HepG2 (cell line): ENCODE data around the gene DAZAP1. TPM values are rescaled to one million over a fixed set of nuclear protein-coding genes. Genes with fewer than 3 reads are reported as not detected.

ENCODE experiments used
- ATAC-seq: fragments of 200-7000 bp; cut with Tn5 transposase; 3 replicates; pipeline ENCODE4 v1.9.1; 2020; ENCODE audit warnings: mild to moderate bottlenecking, moderate library complexity
- BruUV-seq: library from RNA; stranded (reverse); fragments of 400-500 nt; replicated peaks from 2 replicates; lab custom pipeline; 2021; lab: Mats Ljungman, UMichigan
- CTCF ChIA-PET: fragments of 300-600 bp; formaldehyde crosslinking; extraction: SDS; loops from one replicate; lab custom pipeline; 2021; ENCODE audit warnings: low total read pairs, inconsistent platforms, low intra/inter-chr PET ratio; lab: Yijun Ruan, JAX
- POLR2A ChIA-PET: fragments of 350-600 bp; sonication (Branson Sonifier 250); formaldehyde crosslinking; loops from one replicate; lab custom pipeline; 2020; ENCODE audit warnings: antibody characterized with exemption, inconsistent platforms; lab: Yijun Ruan, JAX
- DNase-seq: peaks from one replicate; pipeline ENCODE4 v3.0.0-alpha.2; 2015; ENCODE audit warnings: low spot score
- FAIRE-seq: peaks from 3 replicates; lab custom pipeline; 2011; peaks lifted over from hg19 to GRCh38; lab: Jason Lieb, UNC
- H2AFZ ChIP-seq: one replicate; pipeline ENCODE4 v1.6.1; 2011; ENCODE audit warnings: low read length, inconsistent platforms
- H3K27ac ChIP-seq: fragments of 300-600 bp; 3 replicates; pipeline ENCODE4 v1.8.0; 2011; ENCODE audit warnings: mixed run types, mild to moderate bottlenecking, mixed read lengths, low read length, inconsistent platforms; ENCODE audit not compliant: insufficient read depth; ENCODE audit errors: extremely low read length
- H3K27me3 ChIP-seq, 2 experiments: fragments of 200-600 bp in 1 of 2; 2 replicates in 1 of 2; 3 replicates in 1 of 2; pipeline versions ENCODE4 v1.6.0 to v1.8.0; 2011; ENCODE audit warnings: low read length in 2 of 2, mild to moderate bottlenecking in 2 of 2, moderate library complexity in 2 of 2, inconsistent platforms in 1 of 2; ENCODE audit not compliant: insufficient read depth in 2 of 2, control insufficient read depth in 1 of 2
- H3K36me3 ChIP-seq, 2 experiments: fragments of 200-600 bp in 1 of 2; replicated peaks in 1 of 2; 2 replicates in 1 of 2; 3 replicates in 1 of 2; pipeline versions ENCODE4 v1.5.1 to v1.8.0; 2011; ENCODE audit warnings: low read length in 2 of 2, inconsistent platforms in 1 of 2; ENCODE audit not compliant: insufficient read depth in 2 of 2, control insufficient read depth in 1 of 2
- H3K4me1 ChIP-seq: 2 replicates; pipeline ENCODE4 v1.5.1; 2012; ENCODE audit warnings: low read length, inconsistent platforms; ENCODE audit not compliant: insufficient read depth
- H3K4me2 ChIP-seq: 2 replicates; pipeline ENCODE4 v1.6.0; 2011; ENCODE audit warnings: low read depth, low read length, inconsistent platforms
- H3K4me3 ChIP-seq, 3 experiments: fragments of 200-600 bp in 1 of 3; sonication (generic), shearing (Covaris generic) in 1 of 3; replicated peaks in 1 of 3; 2 replicates each; pipeline ENCODE4 v1.5.1; 2011 to 2016; ENCODE audit warnings: low read length in 3 of 3, inconsistent platforms in 2 of 3, low read depth in 2 of 3, mild to moderate bottlenecking in 2 of 3, control low read depth in 1 of 3, mixed read lengths in 1 of 3; ENCODE audit not compliant: insufficient read depth in 1 of 3
- H3K79me2 ChIP-seq: one replicate; pipeline ENCODE4 v1.6.1; 2011; ENCODE audit warnings: low read length, inconsistent platforms; ENCODE audit not compliant: insufficient read depth
- H3K9ac ChIP-seq: 2 replicates; pipeline ENCODE4 v1.6.0; 2011; ENCODE audit warnings: mild to moderate bottlenecking, low read depth, low read length, inconsistent platforms; ENCODE audit not compliant: insufficient read depth
- H3K9me3 ChIP-seq: 2 replicates; pipeline ENCODE4 v1.5.1; 2012; ENCODE audit warnings: mild to moderate bottlenecking, low read length
- H4K20me1 ChIP-seq: 2 replicates; pipeline ENCODE4 v1.6.0; 2011; ENCODE audit warnings: inconsistent platforms, mild to moderate bottlenecking, low read length, moderate library complexity; ENCODE audit not compliant: insufficient read depth
- KLF15 ChIP-seq: sonication (generic); formaldehyde crosslinking; IDR thresholded peaks from 2 replicates; pipeline ENCODE4 v1.8.1; 2023; ENCODE audit warnings: borderline replicate concordance, mild to moderate bottlenecking, inconsistent platforms, missing genetic modification reagents, mixed read lengths
- RBFOX2 ChIP-seq: fragments of 200-400 bp; formaldehyde crosslinking; IDR thresholded peaks from 2 replicates; pipeline ENCODE4 v1.6.1; 2017; ENCODE audit warnings: low read depth, mild to moderate bottlenecking, low read length
- ZC3H13 ChIP-seq: sonication (generic); formaldehyde crosslinking; IDR thresholded peaks from 2 replicates; pipeline ENCODE4 v1.8.1; 2023; ENCODE audit warnings: mild to moderate bottlenecking, missing genetic modification reagents, moderate library complexity
- ZNF816 ChIP-seq: sonication (generic); formaldehyde crosslinking; IDR thresholded peaks from 2 replicates; pipeline ENCODE4 v1.8.0; 2022; ENCODE audit warnings: missing genetic modification reagents, mild to moderate bottlenecking, borderline replicate concordance
- WGBS: methylation state at CpG from one replicate; pipeline ENCODE4 v1.1.6; 2017; ENCODE audit warnings: low lambda C conversion rate; 5-methylcytosine and 5-hydroxymethylcytosine counted together
- in situ Hi-C: cut with HindIII; loops from 2 replicates; pipeline ENCODE4 v1.10.0; 2017; ENCODE audit warnings: low pct_unique_long_range_greater_than_20kb; ENCODE audit not compliant: extremely low pct_ligation_motif_present
- intact Hi-C: fragments of 100-400 bp; cut with micrococcal nuclease; formaldehyde crosslinking; loops from one replicate; pipeline ENCODE4 v1.10.0; 2022; ENCODE audit not compliant: unreplicated experiment
- polyA plus RNA-seq, 8 experiments: library from polyadenylated mRNA; depleted of rRNA in 3 of 8; stranded (reverse) in 7 of 8; unstranded in 1 of 8; fragments of >200 nt; fragmentation: Illumina TruSeq in 4 of 8; extraction: Trizol in 4 of 8; gene quantifications; 2 replicates each; pipeline versions ENCODE4 v1.2.1 to v1.2.3, GENCODE V29; 2011 to 2016; ENCODE audit warnings: low read depth in 4 of 8, missing spikeins in 1 of 8, mixed read lengths in 1 of 8; ENCODE audit not compliant: insufficient read depth in 1 of 8
- total RNA-seq, 5 experiments: library from RNA; depleted of rRNA; stranded (reverse); fragments of >200 nt; fragmentation: Illumina TruSeq; extraction: Trizol; gene quantifications; 2 replicates each; pipeline ENCODE4 v1.2.3, GENCODE V29; 2016; ENCODE audit warnings: low read depth in 1 of 5

Gene DAZAP1
- total and polyA plus RNA-seq, 2 of the 13 experiments (the other 11 are each of a cell fraction or from before 2014, with no cell fraction given): 63.3 to 79.2 TPM

DNA sequence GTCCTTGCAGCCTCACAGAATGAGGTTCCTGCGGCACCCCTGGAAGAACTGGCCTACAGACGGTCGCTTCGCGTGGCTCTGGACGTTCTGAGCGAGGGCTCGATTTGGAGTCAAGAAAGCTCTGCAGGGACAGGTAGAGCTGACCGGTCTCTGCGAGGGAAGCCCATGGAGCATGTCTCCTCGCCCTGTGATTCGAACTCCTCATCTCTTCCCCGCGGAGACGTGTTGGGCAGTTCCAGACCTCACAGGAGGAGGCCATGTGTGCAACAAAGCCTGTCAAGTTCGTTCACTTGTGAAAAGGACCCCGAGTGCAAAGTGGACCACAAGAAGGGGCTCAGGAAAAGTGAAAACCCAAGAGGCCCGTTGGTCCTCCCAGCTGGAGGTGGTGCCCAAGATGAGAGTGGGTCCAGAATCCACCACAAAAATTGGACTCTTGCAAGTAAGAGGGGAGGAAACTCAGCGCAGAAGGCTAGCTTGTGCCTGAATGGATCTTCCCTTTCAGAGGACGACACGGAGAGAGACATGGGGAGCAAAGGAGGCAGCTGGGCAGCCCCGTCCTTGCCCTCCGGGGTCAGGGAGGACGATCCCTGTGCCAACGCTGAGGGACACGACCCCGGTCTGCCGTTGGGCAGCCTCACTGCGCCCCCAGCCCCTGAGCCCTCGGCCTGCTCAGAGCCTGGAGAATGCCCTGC lies 47.1 kb upstream of the DAZAP1 start:
- H3K79me2 ChIP-seq: peaks cover 10% of the 10 kb centered on the region
- no peak overlapping the region for H2AFZ ChIP-seq
- intact Hi-C loops: no loop called here
- no TSS peak for BruUV-seq
- ATAC-seq: no peak
- H3K9me3 ChIP-seq: no peaks in the 10 kb centered on the region
- WGBS: 97% methylated on average over 26 of the region's 30 CpGs
- ChIA-PET POLR2A (no interaction called here), CTCF (no interaction called here)
- peak; percentile 36; the same call in 1 of the 2 replicates for TF ChIP-seq ZC3H13
- TF ChIP-seq ZNF816 (CRISPR knock-in tag): no peak
- H3K9ac ChIP-seq: no peak overlapping the region
- no peak overlapping the region for H3K4me3 ChIP-seq
- H3K27ac ChIP-seq: no peak overlapping the region
- peaks cover 7 to 30% of the 10 kb centered on the region in 2 experiments; a peak in 4 of 5 replicates for H3K36me3 ChIP-seq
- DNase-seq: no peak
- peaks cover 14% of the 10 kb centered on the region for H3K4me1 ChIP-seq
- no peaks in the 10 kb centered on the region for H3K27me3 ChIP-seq
- in situ Hi-C loops: no loop called here
- no peak overlapping the region for H3K4me2 ChIP-seq
- no peak for FAIRE-seq
- H4K20me1 ChIP-seq: no peaks in the 10 kb centered on the region

DNA sequence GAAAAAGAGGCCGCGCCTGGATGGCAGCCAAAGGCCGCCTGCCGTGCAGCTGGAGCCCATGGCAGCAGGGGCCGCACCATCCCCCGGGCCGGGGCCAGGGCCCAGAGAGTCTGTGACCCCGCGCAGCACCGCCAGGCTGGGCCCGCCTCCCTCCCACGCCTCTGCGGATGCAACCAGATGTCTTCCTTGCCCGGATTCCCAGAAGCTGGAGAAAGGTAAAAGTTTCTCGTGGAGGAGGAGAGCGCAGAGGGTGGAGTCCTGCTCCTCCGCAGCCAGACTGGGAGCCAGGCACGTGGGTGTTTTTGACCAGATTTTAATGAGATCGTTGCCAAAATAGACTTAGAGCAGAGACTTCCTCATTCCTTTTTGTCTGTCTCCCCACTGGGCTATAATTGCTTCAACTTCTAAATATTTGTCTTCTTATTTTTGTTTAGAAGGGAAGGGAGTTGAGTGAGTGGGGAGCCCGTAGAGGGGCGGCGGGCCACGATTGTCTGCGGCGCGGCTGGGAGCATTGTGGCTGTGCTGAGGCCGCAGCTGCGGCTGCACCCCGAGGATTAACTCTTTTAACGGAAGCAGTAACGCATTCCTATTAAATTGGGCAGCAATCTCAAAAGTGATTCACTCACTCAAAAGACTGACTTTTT lies 46.4 kb upstream of the DAZAP1 start:
- no peaks in the 10 kb centered on the region for H4K20me1 ChIP-seq
- H3K79me2 ChIP-seq: peaks cover 4% of the 10 kb centered on the region
- no peak for DNase-seq
- in situ Hi-C loops: no loop called here
- peaks cover 9 to 30% of the 10 kb centered on the region in 2 experiments; a peak in 4 of 5 replicates for H3K36me3 ChIP-seq
- no peak overlapping the region for H3K4me3 ChIP-seq
- no peak overlapping the region for H2AFZ ChIP-seq
- ATAC-seq: no peak
- CTCF ChIA-PET: no interaction called here
- peaks cover 10% of the 10 kb centered on the region for H3K4me1 ChIP-seq
- no peak for FAIRE-seq
- WGBS: 97% methylated on average over 18 of the region's 31 CpGs
- TF ChIP-seq RBFOX2 (peak; percentile 53), KLF15 (CRISPR knock-in tag) (no peak)
- TF ChIP-seq, all 625 proteins: peak for 1
- BruUV-seq: no TSS peak
- Histone ChIP-seq H3K27ac (no peak overlapping the region), H3K9me3 (no peaks in the 10 kb centered on the region), H3K4me2 (no peak overlapping the region), H3K27me3 (no peaks in the 10 kb centered on the region), H3K9ac (no peak overlapping the region)
- POLR2A ChIA-PET: no interaction called here
- intact Hi-C loops: no loop called here
